HG03354 (cell line): Measurements from ENCODE around the gene C1QTNF4.
"Not testable (repeated sequence)": the region's sequence is repeated elsewhere in the genome, so short reads cannot be mapped to it uniquely, and the experiment has no call there.

Experiments
- ATAC-seq: cut with Tn5 transposase; IDR thresholded peaks from one replicate; pipeline ENCODE4 v1.9.1; 2021; ENCODE audit warnings: mild to moderate bottlenecking; ENCODE audit not compliant: unreplicated experiment, poor library complexity, severe bottlenecking

Gene C1QTNF4

GRCh38 chr11:47593934-47594855 lies at the start of gene C1QTNF4:
TSS of gene C1QTNF4 (minus strand) at chr11:47594411. CDS start at chr11:47590810, 3,601 bp downstream.
- no peak for ATAC-seq

- ATAC-seq: peak; percentile 90
These were observed 48.1 kb upstream of the C1QTNF4 start, which contains the start of gene MTCH2 for GRCh38 chr11:47642099-47642855. TSS of gene MTCH2 (minus strand) at chr11:47642559. CDS start at chr11:47642465, 94 bp downstream.

GRCh38 chr11:47641600-47642098 lies 47.4 kb upstream of the C1QTNF4 start:
- ATAC-seq: no peak

GRCh38 chr11:47640506-47640905 lies 46.3 kb upstream of the C1QTNF4 start:
- ATAC-seq: not testable (repeated sequence)

GRCh38 chr11:47636331-47636730 lies 42.1 kb upstream of the C1QTNF4 start:
- ATAC-seq: not testable (repeated sequence)

GRCh38 chr11:47631473-47631872 lies 37.3 kb upstream of the C1QTNF4 start:
- no peak for ATAC-seq

- ATAC-seq: no peak
These were observed 33.8 kb upstream of the C1QTNF4 start for GRCh38 chr11:47628026-47628425.

- ATAC-seq: no peak
These were observed 32.0 kb upstream of the C1QTNF4 start for GRCh38 chr11:47626234-47626633.

GRCh38 chr11:47620836-47621378 lies 26.7 kb upstream of the C1QTNF4 start:
- no peak for ATAC-seq

GRCh38 chr11:47617417-47617809 lies 23.2 kb upstream of the C1QTNF4 start:
- no peak for ATAC-seq

GRCh38 chr11:47616726-47617416 lies 22.7 kb upstream of the C1QTNF4 start:
- no peak for ATAC-seq

- no peak for ATAC-seq
These were observed 21.0 kb upstream of the C1QTNF4 start for GRCh38 chr11:47615249-47615648.

- peak; percentile 75 for ATAC-seq
These were observed 17.2 kb upstream of the C1QTNF4 start for GRCh38 chr11:47611348-47611794.

GRCh38 chr11:47609675-47610074 lies 15.5 kb upstream of the C1QTNF4 start:
- ATAC-seq: no peak

GRCh38 chr11:47607380-47607779 lies 13.2 kb upstream of the C1QTNF4 start:
- no peak for ATAC-seq

GRCh38 chr11:47606731-47607130 lies 12.5 kb upstream of the C1QTNF4 start:
- ATAC-seq: no peak

- ATAC-seq: no peak
These were observed 11.7 kb upstream of the C1QTNF4 start for GRCh38 chr11:47605921-47606320.

GRCh38 chr11:47603295-47603694 lies 9.1 kb upstream of the C1QTNF4 start:
- ATAC-seq: no peak

- ATAC-seq: no peak
These were observed 5.7 kb upstream of the C1QTNF4 start for GRCh38 chr11:47599902-47600301.
